HG02678 (cell line): ENCODE measurements around the gene CARTPT.

ENCODE experiments used
- ATAC-seq: cut with Tn5 transposase; IDR thresholded peaks from one replicate; pipeline ENCODE4 v1.9.1; 2021; ENCODE audit warnings: mild to moderate bottlenecking, moderate library complexity; ENCODE audit not compliant: unreplicated experiment

The CARTPT gene

GRCh38 chr5:71719063-71719964 is at the start of gene CARTPT:
Gene CARTPT (plus strand): TSS chr5:71719275. CDS start chr5:71719294, 19 bp downstream.
- no peak for ATAC-seq

- ATAC-seq, result no peak
Measured at GRCh38 chr5:71677977-71678376, 41.1 kb upstream of the CARTPT start.

- no peak for ATAC-seq
Measured at GRCh38 chr5:71679714-71680113, 39.4 kb upstream of the CARTPT start.

- no peak for ATAC-seq
Measured at GRCh38 chr5:71680510-71680909, 38.6 kb upstream of the CARTPT start.

- no peak for ATAC-seq
Measured at GRCh38 chr5:71681296-71681695, 37.8 kb upstream of the CARTPT start.

- no peak for ATAC-seq
Measured at GRCh38 chr5:71684309-71684708, 34.8 kb upstream of the CARTPT start.

- ATAC-seq, result no peak
Measured at GRCh38 chr5:71693828-71694427, 25.1 kb upstream of the CARTPT start.

GRCh38 chr5:71695071-71695470 is 24.0 kb upstream of the CARTPT start:
- no peak for ATAC-seq

- ATAC-seq, result no peak
Measured at GRCh38 chr5:71695595-71695994, 23.5 kb upstream of the CARTPT start.

GRCh38 chr5:71697967-71698366 is 21.1 kb upstream of the CARTPT start:
- no peak for ATAC-seq

GRCh38 chr5:71699233-71699632 is 19.8 kb upstream of the CARTPT start:
- ATAC-seq, result no peak

- no peak for ATAC-seq
Measured at GRCh38 chr5:71699751-71700150, 19.3 kb upstream of the CARTPT start.

GRCh38 chr5:71700803-71701202 is 18.3 kb upstream of the CARTPT start:
- no peak for ATAC-seq

- ATAC-seq, result no peak
Measured at GRCh38 chr5:71701407-71701806, 17.7 kb upstream of the CARTPT start.

- no peak for ATAC-seq
Measured at GRCh38 chr5:71703941-71704340, 15.1 kb upstream of the CARTPT start.

- no peak for ATAC-seq
Measured at GRCh38 chr5:71705421-71705820, 13.7 kb upstream of the CARTPT start.

- no peak for ATAC-seq
Measured at GRCh38 chr5:71706906-71707305, 12.2 kb upstream of the CARTPT start.

GRCh38 chr5:71711610-71712009 is 7.5 kb upstream of the CARTPT start:
- ATAC-seq, result no peak

- ATAC-seq, result no peak
Measured at GRCh38 chr5:71714911-71715310, 4.2 kb upstream of the CARTPT start.

- ATAC-seq, result no peak
Measured at GRCh38 chr5:71727978-71728377, 8.9 kb downstream of the CARTPT start.

GRCh38 chr5:71731015-71731414 is 11.9 kb downstream of the CARTPT start:
- no peak for ATAC-seq

GRCh38 chr5:71732011-71732410 is 12.9 kb downstream of the CARTPT start:
- ATAC-seq, result no peak
